Right atrium auricular region (tissue), 2 donors: ENCODE measurements around the gene LIMCH1. TPM values are rescaled to one million over a fixed set of nuclear protein-coding genes. Genes with fewer than 3 reads are reported as not detected.

Source experiments
- DNase-seq: peaks from one replicate; pipeline ENCODE4 v3.0.0-alpha.2; 2019; ENCODE audit warnings: low spot score
- H3K27ac ChIP-seq, 2 donors: fragments of 200-600 bp; sonication (generic); 1 replicate in 1 of 2; 2 replicates in 1 of 2; pipeline ENCODE4 v1.5.1; 2016 to 2019
- H3K27me3 ChIP-seq, 2 donors: fragments of 200-600 bp; sonication (generic); one replicate each; pipeline versions ENCODE4 v1.5.1 to v1.6.0; 2017 to 2019
- H3K36me3 ChIP-seq: fragments of 200-600 bp; sonication (generic); one replicate; pipeline ENCODE4 v1.5.1; 2016
- H3K4me1 ChIP-seq, 2 donors: fragments of 200-600 bp; sonication (generic); one replicate each; pipeline versions ENCODE4 v1.5.1 to v1.6.0; 2017 to 2019
- H3K4me3 ChIP-seq, 2 donors: fragments of 200-600 bp; sonication (generic); 1 replicate in 1 of 2; 2 replicates in 1 of 2; pipeline ENCODE4 v1.5.1; 2017 to 2019; ENCODE audit warnings: mild to moderate bottlenecking in 1 of 2, moderate library complexity in 1 of 2
- H3K9me3 ChIP-seq, 2 donors: fragments of 200-600 bp; sonication (generic); one replicate each; pipeline ENCODE4 v1.5.1; 2019
- total RNA-seq, 2 donors: library from RNA; depleted of rRNA; stranded (reverse); fragments of >200 nt; gene quantifications; one replicate each; pipeline ENCODE4 v1.1.0, GENCODE V29; 2016
- TF ChIP-seq, protein P1 (sequence below), 2 donors: fragments of 200-600 bp; sonication (generic); IDR thresholded peaks; one replicate each; pipeline ENCODE4 v1.5.1; 2019; ENCODE audit warnings: antibody characterized with exemption in 2 of 2

The LIMCH1 gene
- total RNA-seq, 2 donors from 2014 or later, result 76.1 to 101 TPM

DNA sequence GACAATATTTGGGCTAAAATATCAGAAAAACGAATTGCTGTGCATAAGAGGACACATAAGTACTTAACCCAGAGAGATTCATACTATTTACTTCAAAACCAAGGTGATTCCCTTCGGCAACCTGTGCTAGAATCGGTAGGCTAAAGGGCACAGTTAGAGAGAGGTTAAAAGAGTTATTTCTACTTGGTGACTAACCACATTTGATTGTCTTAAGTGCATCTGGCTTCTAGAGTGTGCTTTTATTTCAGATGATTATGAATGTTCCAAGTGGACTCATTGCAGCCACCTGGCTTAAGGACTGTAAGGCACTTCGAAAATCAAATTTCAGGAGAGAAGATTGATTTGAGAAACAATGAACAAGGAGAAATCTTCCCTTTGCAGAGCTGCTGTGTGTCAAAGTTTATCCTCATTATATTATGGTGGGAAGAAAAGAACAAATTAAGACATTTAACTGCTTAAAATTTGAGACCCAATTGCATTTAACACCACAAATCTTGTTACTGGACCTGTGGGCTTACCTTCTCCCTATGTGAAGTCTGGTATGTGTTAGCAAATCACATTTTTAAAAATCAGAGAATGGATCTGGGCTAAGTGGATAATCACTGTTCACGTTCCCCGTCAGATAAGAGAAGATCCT is 176.5 kb downstream of the LIMCH1 start:
- Histone ChIP-seq H3K27me3 (no peaks in the 10 kb centered on the region), H3K36me3 (no peaks in the 10 kb centered on the region), H3K4me1 (no peaks in the 10 kb centered on the region), H3K4me3 (no peak overlapping the region), H3K27ac (no peak overlapping the region), H3K9me3 (no peaks in the 10 kb centered on the region)
- no peak for DNase-seq
- TF ChIP-seq, protein P1, sequence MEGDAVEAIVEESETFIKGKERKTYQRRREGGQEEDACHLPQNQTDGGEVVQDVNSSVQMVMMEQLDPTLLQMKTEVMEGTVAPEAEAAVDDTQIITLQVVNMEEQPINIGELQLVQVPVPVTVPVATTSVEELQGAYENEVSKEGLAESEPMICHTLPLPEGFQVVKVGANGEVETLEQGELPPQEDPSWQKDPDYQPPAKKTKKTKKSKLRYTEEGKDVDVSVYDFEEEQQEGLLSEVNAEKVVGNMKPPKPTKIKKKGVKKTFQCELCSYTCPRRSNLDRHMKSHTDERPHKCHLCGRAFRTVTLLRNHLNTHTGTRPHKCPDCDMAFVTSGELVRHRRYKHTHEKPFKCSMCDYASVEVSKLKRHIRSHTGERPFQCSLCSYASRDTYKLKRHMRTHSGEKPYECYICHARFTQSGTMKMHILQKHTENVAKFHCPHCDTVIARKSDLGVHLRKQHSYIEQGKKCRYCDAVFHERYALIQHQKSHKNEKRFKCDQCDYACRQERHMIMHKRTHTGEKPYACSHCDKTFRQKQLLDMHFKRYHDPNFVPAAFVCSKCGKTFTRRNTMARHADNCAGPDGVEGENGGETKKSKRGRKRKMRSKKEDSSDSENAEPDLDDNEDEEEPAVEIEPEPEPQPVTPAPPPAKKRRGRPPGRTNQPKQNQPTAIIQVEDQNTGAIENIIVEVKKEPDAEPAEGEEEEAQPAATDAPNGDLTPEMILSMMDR (IDR thresholded peaks at IDR 0.05), result no peak

DNA sequence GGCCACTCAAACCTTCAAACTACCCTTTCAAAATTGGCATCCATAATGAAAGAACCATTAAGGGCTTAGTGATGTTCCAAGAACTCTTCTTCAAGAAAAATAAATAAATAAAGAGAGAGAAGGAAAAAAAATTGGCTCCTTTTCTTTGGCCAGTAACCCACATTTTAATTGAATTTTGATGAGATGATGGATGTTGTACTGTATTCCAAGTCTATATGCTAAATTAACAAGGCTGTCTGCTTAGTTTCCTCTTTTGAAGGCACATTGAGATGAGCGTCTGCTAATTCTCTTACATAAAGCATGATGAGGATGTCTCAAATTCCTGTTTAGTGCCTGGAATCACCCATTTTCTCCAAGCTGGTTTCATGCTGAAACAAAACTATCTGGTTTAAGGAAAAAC is 177.2 kb downstream of the LIMCH1 start:
- H3K4me1 ChIP-seq, result no peaks in the 10 kb centered on the region
- no peak for DNase-seq
- H3K4me3 ChIP-seq, result no peak overlapping the region
- H3K27ac ChIP-seq, result no peak overlapping the region
- no peaks in the 10 kb centered on the region for H3K27me3 ChIP-seq
- no peaks in the 10 kb centered on the region for H3K9me3 ChIP-seq
- TF ChIP-seq, protein P1 (IDR thresholded peaks at IDR 0.05), result no peak
- H3K36me3 ChIP-seq, result no peaks in the 10 kb centered on the region

DNA sequence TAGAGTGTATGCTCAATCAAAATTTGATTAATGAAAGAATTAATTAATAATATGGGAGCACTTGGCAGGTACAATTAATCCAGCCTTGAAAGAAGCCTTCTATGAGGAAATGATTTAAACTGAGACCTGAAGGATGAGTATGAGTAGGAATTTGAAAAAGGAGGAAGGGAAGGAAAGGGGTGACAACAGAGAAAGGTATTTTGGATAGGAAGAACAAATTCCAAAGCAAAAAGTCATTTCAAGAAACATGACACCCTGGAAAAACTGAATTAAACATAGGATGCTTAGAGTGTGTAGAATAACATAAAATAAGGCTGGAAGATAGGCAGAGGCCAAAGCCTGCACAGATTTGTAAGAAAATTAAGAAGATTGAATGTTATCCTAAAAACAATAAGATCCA is 180.9 kb downstream of the LIMCH1 start:
- H3K27ac ChIP-seq, result no peak overlapping the region
- no peaks in the 10 kb centered on the region for H3K27me3 ChIP-seq
- no peaks in the 10 kb centered on the region for H3K36me3 ChIP-seq
- no peaks in the 10 kb centered on the region for H3K4me1 ChIP-seq
- no peak for DNase-seq
- TF ChIP-seq, protein P1 (IDR thresholded peaks at IDR 0.05), result no peak
- H3K9me3 ChIP-seq, result no peaks in the 10 kb centered on the region
- no peak overlapping the region for H3K4me3 ChIP-seq

DNA sequence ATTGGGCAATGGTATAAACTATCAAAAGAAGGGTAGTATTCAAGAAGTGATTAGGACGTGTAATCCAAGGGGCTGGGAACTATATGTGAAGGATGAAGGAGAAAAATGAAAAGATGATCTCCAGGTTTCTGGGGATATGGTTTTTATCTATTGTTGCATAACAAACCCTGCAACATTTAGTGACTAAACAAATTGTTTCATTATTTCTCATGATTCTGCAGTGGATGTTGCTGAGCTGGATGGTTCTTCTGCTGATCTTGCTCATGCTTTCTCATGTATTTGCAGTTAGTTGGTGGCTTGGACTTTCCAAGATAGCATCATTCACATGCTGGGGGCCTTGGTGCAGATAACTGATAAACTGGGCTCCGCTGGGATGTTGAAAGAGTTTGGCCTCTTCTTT is 181.5 kb downstream of the LIMCH1 start:
- no peaks in the 10 kb centered on the region for H3K4me1 ChIP-seq
- H3K36me3 ChIP-seq, result no peaks in the 10 kb centered on the region
- H3K9me3 ChIP-seq, result no peaks in the 10 kb centered on the region
- H3K27ac ChIP-seq, result no peak overlapping the region
- H3K27me3 ChIP-seq, result no peaks in the 10 kb centered on the region
- H3K4me3 ChIP-seq, result no peak overlapping the region
- TF ChIP-seq, protein P1 (IDR thresholded peaks at IDR 0.05), result no peak
- no peak for DNase-seq

DNA sequence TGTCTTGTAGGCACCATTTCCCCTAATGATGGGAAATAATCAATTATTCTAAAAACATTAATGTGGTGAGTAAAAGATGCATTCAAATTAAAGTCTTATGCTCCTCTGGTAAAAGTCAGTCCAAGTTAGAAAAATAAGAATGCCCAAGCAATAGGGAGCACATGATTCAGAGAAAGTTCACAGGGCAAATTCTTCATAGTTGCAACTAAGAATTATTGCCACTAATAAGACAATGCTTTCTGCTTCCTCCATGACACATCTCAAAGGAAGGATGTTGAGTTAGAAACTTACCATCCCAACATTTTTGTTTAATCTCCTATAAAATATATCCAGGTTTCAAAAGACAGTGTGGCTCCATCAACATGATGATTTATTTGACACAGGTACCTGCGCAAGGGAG is 184.2 kb downstream of the LIMCH1 start:
- TF ChIP-seq, protein P1 (IDR thresholded peaks at IDR 0.05), result no peak
- Histone ChIP-seq H3K36me3 (no peaks in the 10 kb centered on the region), H3K4me3 (no peak overlapping the region), H3K27ac (no peak overlapping the region), H3K4me1 (no peaks in the 10 kb centered on the region), H3K27me3 (no peaks in the 10 kb centered on the region), H3K9me3 (peaks cover 0 to 19% of the 10 kb centered on the region in 2 donors)
- no peak for DNase-seq

DNA sequence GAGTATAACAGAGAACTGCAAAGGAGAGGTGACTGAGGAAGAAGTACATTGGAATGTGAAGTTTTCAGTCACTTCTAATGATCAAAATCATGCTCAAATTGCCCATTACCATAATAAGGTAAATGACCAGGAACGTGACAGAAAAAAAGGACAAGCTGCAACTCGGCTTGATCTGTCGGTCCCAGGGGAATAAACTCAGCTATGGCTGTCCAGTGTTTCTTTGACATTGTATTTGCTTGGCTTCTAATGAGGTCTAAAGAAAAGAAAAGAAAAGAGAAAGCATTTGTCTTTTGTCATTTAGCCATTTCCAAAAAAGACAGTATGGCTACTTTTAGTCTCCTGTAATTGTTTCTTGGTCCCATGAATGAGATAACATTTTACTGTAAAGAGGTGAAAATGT is 185.3 kb downstream of the LIMCH1 start:
- DNase-seq, result no peak
- Histone ChIP-seq H3K36me3 (no peaks in the 10 kb centered on the region), H3K9me3 (peaks cover 0 to 19% of the 10 kb centered on the region in 2 donors), H3K27ac (no peak overlapping the region), H3K4me1 (no peaks in the 10 kb centered on the region), H3K27me3 (no peaks in the 10 kb centered on the region), H3K4me3 (no peak overlapping the region)
- TF ChIP-seq, protein P1 (IDR thresholded peaks at IDR 0.05), result no peak
